Esophagus squamous epithelium (tissue), 4 donors: ENCODE measurements around the gene TRIM72.

Experiments used
- POLR2A ChIP-seq, 4 donors: fragments of 450-650 bp; IDR thresholded peaks; one replicate each; pipeline ENCODE4 v1.6.1; 2017; ENCODE audit warnings: antibody characterized with exemption in 4 of 4, mild to moderate bottlenecking in 4 of 4, moderate library complexity in 3 of 4
- TF ChIP-seq, protein P1 (sequence below), 6 experiments: fragments of 450-650 bp in 4 of 6; fragments of 200-600 bp in 2 of 6; sonication (generic) in 2 of 6; IDR thresholded peaks; one replicate each; pipeline ENCODE4 v1.5.1; 2016 to 2019; ENCODE audit warnings: antibody characterized with exemption in 6 of 6, mild to moderate bottlenecking in 4 of 6, moderate library complexity in 4 of 6

DNA sequence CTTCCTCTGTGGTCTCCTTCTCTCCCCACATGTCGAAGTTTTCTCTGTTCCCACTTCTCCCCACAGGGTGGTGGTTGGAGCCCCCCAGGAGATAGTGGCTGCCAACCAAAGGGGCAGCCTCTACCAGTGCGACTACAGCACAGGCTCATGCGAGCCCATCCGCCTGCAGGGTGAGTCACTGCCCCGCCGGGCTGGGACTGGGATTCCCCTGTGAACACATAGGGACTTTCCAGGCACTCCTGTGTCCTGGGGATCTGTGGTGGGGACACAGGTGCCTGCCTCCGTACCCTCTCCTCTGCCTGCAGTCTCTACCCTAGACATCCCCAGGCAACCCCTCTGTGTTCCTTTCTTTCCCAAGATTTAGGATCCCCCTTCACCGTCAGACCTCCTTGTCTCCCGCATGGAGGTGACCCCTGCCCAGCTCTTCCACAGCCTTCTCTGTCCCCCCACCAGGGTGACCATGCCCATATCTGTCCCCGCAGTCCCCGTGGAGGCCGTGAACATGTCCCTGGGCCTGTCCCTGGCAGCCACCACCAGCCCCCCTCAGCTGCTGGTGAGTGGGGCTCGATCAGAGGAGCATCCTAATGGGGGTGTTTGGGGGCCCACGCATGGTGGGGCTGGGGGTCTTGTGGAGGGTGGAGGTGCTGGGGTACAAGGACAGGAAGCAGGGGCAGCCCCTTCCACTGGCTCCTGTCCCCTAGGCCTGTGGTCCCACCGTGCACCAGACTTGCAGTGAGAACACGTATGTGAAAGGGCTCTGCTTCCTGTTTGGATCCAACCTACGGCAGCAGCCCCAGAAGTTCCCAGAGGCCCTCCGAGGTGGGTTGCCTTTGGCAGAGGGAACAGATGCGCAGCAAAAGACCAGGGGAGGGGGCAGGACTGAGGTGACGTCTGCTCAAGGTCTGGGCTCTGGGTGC lies 51.7 kb downstream of the TRIM72 start:
- no peak for TF ChIP-seq POLR2A (IDR thresholded peaks at IDR 0.05)
- TF ChIP-seq, protein P1, sequence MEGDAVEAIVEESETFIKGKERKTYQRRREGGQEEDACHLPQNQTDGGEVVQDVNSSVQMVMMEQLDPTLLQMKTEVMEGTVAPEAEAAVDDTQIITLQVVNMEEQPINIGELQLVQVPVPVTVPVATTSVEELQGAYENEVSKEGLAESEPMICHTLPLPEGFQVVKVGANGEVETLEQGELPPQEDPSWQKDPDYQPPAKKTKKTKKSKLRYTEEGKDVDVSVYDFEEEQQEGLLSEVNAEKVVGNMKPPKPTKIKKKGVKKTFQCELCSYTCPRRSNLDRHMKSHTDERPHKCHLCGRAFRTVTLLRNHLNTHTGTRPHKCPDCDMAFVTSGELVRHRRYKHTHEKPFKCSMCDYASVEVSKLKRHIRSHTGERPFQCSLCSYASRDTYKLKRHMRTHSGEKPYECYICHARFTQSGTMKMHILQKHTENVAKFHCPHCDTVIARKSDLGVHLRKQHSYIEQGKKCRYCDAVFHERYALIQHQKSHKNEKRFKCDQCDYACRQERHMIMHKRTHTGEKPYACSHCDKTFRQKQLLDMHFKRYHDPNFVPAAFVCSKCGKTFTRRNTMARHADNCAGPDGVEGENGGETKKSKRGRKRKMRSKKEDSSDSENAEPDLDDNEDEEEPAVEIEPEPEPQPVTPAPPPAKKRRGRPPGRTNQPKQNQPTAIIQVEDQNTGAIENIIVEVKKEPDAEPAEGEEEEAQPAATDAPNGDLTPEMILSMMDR (IDR thresholded peaks at IDR 0.05) = peak in 1 of 6 experiments; percentile 7
